Posterior cingulate gyrus (tissue), 11 donors: ENCODE results near the gene CDK13.
A peak's percentile ranks its signal among the peaks of the same experiment; 100 is the strongest.
"Not testable (repeated sequence)": the region's sequence is repeated elsewhere in the genome, so short reads cannot be mapped to it uniquely, and the experiment has no call there.

Source experiments
- DNase-seq, 10 donors: peaks; one replicate each; pipeline versions ENCODE4 v3.0.0 to v3.0.0-alpha.2; 2020 to 2021; ENCODE audit warnings: mixed read lengths in 3 of 10
- intact Hi-C: fragments of 100-400 bp; cut with DNase I; formaldehyde crosslinking; loops from one replicate; pipeline ENCODE4 v1.15.1; 2023

The CDK13 gene

GRCh38 chr7:39949971-39950472 lies at the start of gene CDK13:
Gene CDK13 (plus strand): TSS chr7:39950256. CDS start chr7:39950642, 386 bp downstream.
- DNase-seq, result peak in 9 of 10 donors; percentile 46 to 94 (median 63)
- intact Hi-C loops, result loop anchor here (2.0 kb wide), 2 partner anchors 103 to 185 kb away; partner anchors contain the start of genes MPLKIP and SUGCT

GRCh38 chr7:39904077-39904486 lies 46.0 kb upstream of the CDK13 start:
- intact Hi-C loops, result no loop called here
- DNase-seq, result no peak

- no peak for DNase-seq
- intact Hi-C loops, result no loop called here
Measured at GRCh38 chr7:39908141-39908540, 41.9 kb upstream of the CDK13 start.

GRCh38 chr7:39908973-39909372 lies 41.1 kb upstream of the CDK13 start:
- intact Hi-C loops, result no loop called here
- no peak for DNase-seq

- DNase-seq, result no peak
- intact Hi-C loops, result no loop called here
Measured at GRCh38 chr7:39909526-39909925, 40.5 kb upstream of the CDK13 start.

- no peak for DNase-seq
- intact Hi-C loops, result no loop called here
Measured at GRCh38 chr7:39910108-39910869, 39.8 kb upstream of the CDK13 start.

- DNase-seq, result no peak
- intact Hi-C loops, result no loop called here
Measured at GRCh38 chr7:39911167-39911566, 38.9 kb upstream of the CDK13 start.

- intact Hi-C loops, DNase-seq: not testable (repeated sequence)
Measured at GRCh38 chr7:39915847-39916246, 34.2 kb upstream of the CDK13 start.

- no peak for DNase-seq
- intact Hi-C loops, result no loop called here
Measured at GRCh38 chr7:39919646-39920045, 30.4 kb upstream of the CDK13 start.

GRCh38 chr7:39921506-39922175 lies 28.4 kb upstream of the CDK13 start:
- DNase-seq, result no peak
- intact Hi-C loops, result no loop called here

GRCh38 chr7:39922580-39922979 lies 27.5 kb upstream of the CDK13 start:
- intact Hi-C loops, result no loop called here
- DNase-seq, result no peak

GRCh38 chr7:39923091-39923490 lies 27.0 kb upstream of the CDK13 start:
- intact Hi-C loops, result no loop called here
- no peak for DNase-seq

- intact Hi-C loops, result no loop called here
- DNase-seq, result no peak
Measured at GRCh38 chr7:39924122-39924521, 25.9 kb upstream of the CDK13 start.

- intact Hi-C loops, result no loop called here
- no peak for DNase-seq
Measured at GRCh38 chr7:39926111-39926510, 23.9 kb upstream of the CDK13 start.

GRCh38 chr7:39927018-39927417 lies 23.0 kb upstream of the CDK13 start:
- intact Hi-C loops, result no loop called here

GRCh38 chr7:39934132-39934531 lies 15.9 kb upstream of the CDK13 start:
- no peak for DNase-seq
- intact Hi-C loops, result no loop called here

More at GRCh38 chr7:39927018-39927417, 23.0 kb upstream of the CDK13 start:
- no peak for DNase-seq

GRCh38 chr7:39936761-39937160 lies 13.3 kb upstream of the CDK13 start:
- DNase-seq, result no peak
- intact Hi-C loops, result no loop called here

- no peak for DNase-seq
- intact Hi-C loops, result no loop called here
Measured at GRCh38 chr7:39937366-39938153, 12.5 kb upstream of the CDK13 start.

- DNase-seq, result no peak
- intact Hi-C loops, result no loop called here
Measured at GRCh38 chr7:39942883-39943282, 7.2 kb upstream of the CDK13 start.

GRCh38 chr7:39946693-39947092 lies 3.4 kb upstream of the CDK13 start:
- intact Hi-C loops, result no loop called here
- no peak for DNase-seq

- intact Hi-C loops, result no loop called here
- no peak for DNase-seq
Measured at GRCh38 chr7:39948375-39948955, 1.6 kb upstream of the CDK13 start.
